ENCODE results near the gene ARHGEF17. TPM values are rescaled to one million over a fixed set of nuclear protein-coding genes. Genes with fewer than 3 reads are reported as not detected.

The ARHGEF17 gene
- total and polyA plus RNA-seq, 2 of the 13 experiments (the other 11 are each of a cell fraction or from before 2014, with no cell fraction given), result 10.7 to 28.8 TPM

DNA sequence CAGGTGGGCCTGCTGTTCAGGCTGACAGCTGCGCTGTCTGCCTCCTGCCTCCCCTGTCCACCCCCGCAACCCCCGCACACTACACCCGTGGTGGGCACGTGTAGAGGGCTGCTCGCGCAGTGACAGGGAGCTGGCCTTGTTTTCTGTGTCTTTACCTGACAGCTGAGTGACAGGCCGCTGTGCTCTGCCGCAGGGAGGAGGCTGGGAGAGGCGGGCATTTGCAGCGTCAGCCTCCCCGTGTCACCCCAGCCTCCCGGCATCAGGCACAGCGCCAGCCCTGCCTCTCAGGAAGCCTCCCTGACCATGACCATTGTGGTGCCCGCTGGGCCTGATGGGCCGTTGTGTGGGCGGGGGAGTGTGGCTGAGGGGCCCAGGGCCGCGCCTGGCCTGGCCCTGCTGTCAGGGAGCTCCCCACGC lies 36.1 kb downstream of the ARHGEF17 start (continued):
- TF ChIP-seq, protein P1, sequence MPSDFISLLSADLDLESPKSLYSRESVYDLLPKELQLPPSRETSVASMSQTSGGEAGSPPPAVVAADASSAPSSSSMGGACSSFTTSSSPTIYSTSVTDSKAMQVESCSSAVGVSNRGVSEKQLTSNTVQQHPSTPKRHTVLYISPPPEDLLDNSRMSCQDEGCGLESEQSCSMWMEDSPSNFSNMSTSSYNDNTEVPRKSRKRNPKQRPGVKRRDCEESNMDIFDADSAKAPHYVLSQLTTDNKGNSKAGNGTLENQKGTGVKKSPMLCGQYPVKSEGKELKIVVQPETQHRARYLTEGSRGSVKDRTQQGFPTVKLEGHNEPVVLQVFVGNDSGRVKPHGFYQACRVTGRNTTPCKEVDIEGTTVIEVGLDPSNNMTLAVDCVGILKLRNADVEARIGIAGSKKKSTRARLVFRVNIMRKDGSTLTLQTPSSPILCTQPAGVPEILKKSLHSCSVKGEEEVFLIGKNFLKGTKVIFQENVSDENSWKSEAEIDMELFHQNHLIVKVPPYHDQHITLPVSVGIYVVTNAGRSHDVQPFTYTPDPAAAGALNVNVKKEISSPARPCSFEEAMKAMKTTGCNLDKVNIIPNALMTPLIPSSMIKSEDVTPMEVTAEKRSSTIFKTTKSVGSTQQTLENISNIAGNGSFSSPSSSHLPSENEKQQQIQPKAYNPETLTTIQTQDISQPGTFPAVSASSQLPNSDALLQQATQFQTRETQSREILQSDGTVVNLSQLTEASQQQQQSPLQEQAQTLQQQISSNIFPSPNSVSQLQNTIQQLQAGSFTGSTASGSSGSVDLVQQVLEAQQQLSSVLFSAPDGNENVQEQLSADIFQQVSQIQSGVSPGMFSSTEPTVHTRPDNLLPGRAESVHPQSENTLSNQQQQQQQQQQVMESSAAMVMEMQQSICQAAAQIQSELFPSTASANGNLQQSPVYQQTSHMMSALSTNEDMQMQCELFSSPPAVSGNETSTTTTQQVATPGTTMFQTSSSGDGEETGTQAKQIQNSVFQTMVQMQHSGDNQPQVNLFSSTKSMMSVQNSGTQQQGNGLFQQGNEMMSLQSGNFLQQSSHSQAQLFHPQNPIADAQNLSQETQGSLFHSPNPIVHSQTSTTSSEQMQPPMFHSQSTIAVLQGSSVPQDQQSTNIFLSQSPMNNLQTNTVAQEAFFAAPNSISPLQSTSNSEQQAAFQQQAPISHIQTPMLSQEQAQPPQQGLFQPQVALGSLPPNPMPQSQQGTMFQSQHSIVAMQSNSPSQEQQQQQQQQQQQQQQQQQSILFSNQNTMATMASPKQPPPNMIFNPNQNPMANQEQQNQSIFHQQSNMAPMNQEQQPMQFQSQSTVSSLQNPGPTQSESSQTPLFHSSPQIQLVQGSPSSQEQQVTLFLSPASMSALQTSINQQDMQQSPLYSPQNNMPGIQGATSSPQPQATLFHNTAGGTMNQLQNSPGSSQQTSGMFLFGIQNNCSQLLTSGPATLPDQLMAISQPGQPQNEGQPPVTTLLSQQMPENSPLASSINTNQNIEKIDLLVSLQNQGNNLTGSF (CRISPR knock-in tag; IDR thresholded peaks at IDR 0.05), result no peak
- TF ChIP-seq ELF3 (CRISPR knock-in tag; IDR thresholded peaks at IDR 0.05), result no peak

GRCh38 chr11:73345481-73346160 lies 37.5 kb downstream of the ARHGEF17 start:
- peaks cover 10 to 29% of the 10 kb centered on the region in 2 experiments; a peak in 4 of 5 replicates for H3K36me3 ChIP-seq (replicated peaks in 1 of 2; ENCODE audit: control insufficient read depth in 1 of 2, insufficient read depth in 2 of 2, low read length in 2 of 2)
- FAIRE-seq (no peak), DNase-seq (ENCODE audit: low spot score) (no peak), ATAC-seq (no peak)
- in situ Hi-C loops (cut with HindIII; ENCODE audit: extremely low pct_ligation_motif_present, low pct_unique_long_range_greater_than_20kb), result no loop called here
- peaks cover 33% of the 10 kb centered on the region for H3K4me1 ChIP-seq (ENCODE audit: insufficient read depth, low read length)
- H2AFZ ChIP-seq (ENCODE audit: low read length), result no peak overlapping the region
- no peak overlapping the region for H3K9ac ChIP-seq (ENCODE audit: insufficient read depth, low read depth, low read length)
- ChIA-PET CTCF (ENCODE audit: low intra/inter-chr PET ratio, low total read pairs) (no interaction called here), POLR2A (interaction anchor here (1.0 kb wide), 1 partner anchor 38 kb away, joined by 6 read pairs; no protein-coding TSS in a partner anchor)
- peaks cover 6% of the 10 kb centered on the region for H3K79me2 ChIP-seq (ENCODE audit: insufficient read depth, low read length)
- intact Hi-C loops (cut with micrococcal nuclease; ENCODE audit: unreplicated experiment), result no loop called here
- 95% methylated on average over 5 of the region's 5 CpGs for WGBS (ENCODE audit: low lambda C conversion rate)
- no peaks in the 10 kb centered on the region for H3K27me3 ChIP-seq (ENCODE audit: control insufficient read depth in 1 of 2, insufficient read depth in 2 of 2, low read length in 2 of 2)
- BruUV-seq (replicated peaks), result no TSS peak
- no peaks in the 10 kb centered on the region for H3K9me3 ChIP-seq (ENCODE audit: low read length)
- H3K27ac ChIP-seq (ENCODE audit: extremely low read length, insufficient read depth, low read length), result no peak overlapping the region
- H4K20me1 ChIP-seq (ENCODE audit: insufficient read depth, low read length), result peaks cover 23% of the 10 kb centered on the region; the same call in 1 of the 2 replicates
- no peak for TF ChIP-seq TOPORS (CRISPR knock-in tag; IDR thresholded peaks at IDR 0.05)
- TF ChIP-seq RFX5 (IDR thresholded peaks at IDR 0.05; ENCODE audit: low read depth, low read length), result no peak
- TF ChIP-seq PCBP1 (IDR thresholded peaks at IDR 0.05; ENCODE audit: borderline replicate concordance, low read depth, low read length), result no peak
- TF ChIP-seq SMC3 (IDR thresholded peaks at IDR 0.05; ENCODE audit: low read length), result no peak
- no peak for TF ChIP-seq BORCS8-MEF2B (CRISPR knock-in tag; IDR thresholded peaks at IDR 0.05)
- no peak for TF ChIP-seq YY1 (IDR thresholded peaks at IDR 0.05; ENCODE audit: insufficient read depth, insufficient replicate concordance, low read depth, low read length)
- TF ChIP-seq HNRNPH1 (optimal IDR thresholded peaks at IDR 0.05; ENCODE audit: low read depth, low read length), result no peak
- TF ChIP-seq POLR2AphosphoS5 (IDR thresholded peaks at IDR 0.05; ENCODE audit: low read depth, low read length), result no peak
- no peak for TF ChIP-seq ZFP37 (CRISPR knock-in tag; IDR thresholded peaks at IDR 0.05; ENCODE audit: borderline replicate concordance)
- no peak for TF ChIP-seq GATAD2A (CRISPR knock-in tag; IDR thresholded peaks at IDR 0.05)
- H3K4me3 ChIP-seq (replicated peaks in 1 of 3; ENCODE audit: insufficient read depth in 1 of 3, low read depth in 2 of 3, low read length in 3 of 3), result no peak overlapping the region
- H3K4me2 ChIP-seq (ENCODE audit: low read depth, low read length), result no peak overlapping the region

Measured in HepG2 (cell line).